PC-9 (cell line): ENCODE measurements around the gene DAGLB.
"Not testable (repeated sequence)": the region's sequence is repeated elsewhere in the genome, so short reads cannot be mapped to it uniquely, and the experiment has no call there.

Source experiments
- CTCF ChIP-seq: fragments of 200-600 bp; sonication (generic); conservative IDR thresholded peaks from 2 replicates; pipeline ENCODE4 v1.6.1; 2017; ENCODE audit warnings: mixed run types, antibody characterized with exemption, mild to moderate bottlenecking, moderate library complexity
- EZH2 ChIP-seq: fragments of 200-600 bp; sonication (generic); IDR thresholded peaks from 2 replicates; pipeline ENCODE4 v1.8.0; 2017; ENCODE audit warnings: antibody characterized with exemption, low read depth

GRCh38 chr7:6378556-6378955 is 69.2 kb downstream of the DAGLB start:
- TF ChIP-seq EZH2, CTCF: not testable (repeated sequence)
